ENCODE measurements around the gene ITM2B.

GRCh38 chr13:48231933-48232332, 1.1 kb upstream of the ITM2B start:
- TF ChIP-seq CTCF (conservative IDR thresholded peaks at IDR 0.05; ENCODE audit: low read depth, low read length): no peak
- no peak for TF ChIP-seq EZH2 (IDR thresholded peaks at IDR 0.05; ENCODE audit: low read length, unreplicated experiment)
- no peak for TF ChIP-seq EZH2phosphoT487 (IDR thresholded peaks at IDR 0.05; ENCODE audit: borderline replicate concordance, low read length)
